ENCODE measurements around the gene LINGO4.

The LINGO4 gene

GRCh38 chr1:151834239-151834638 is 29.0 kb upstream of the LINGO4 start:
- DNase-seq (ENCODE audit: low spot score): no peak

- DNase-seq (ENCODE audit: low spot score): no peak
Observed at GRCh38 chr1:151833172-151833900, 28.1 kb upstream of the LINGO4 start.

GRCh38 chr1:151832318-151832980 is 27.2 kb upstream of the LINGO4 start:
- peak; percentile 80 for DNase-seq (ENCODE audit: low spot score)

- no peak for DNase-seq (ENCODE audit: low spot score)
Observed at GRCh38 chr1:151831605-151832004, 26.4 kb upstream of the LINGO4 start, which contains the start of gene RORC. Gene RORC (minus strand): TSS chr1:151831802. CDS start chr1:151831764, 38 bp downstream.

- no peak for DNase-seq (ENCODE audit: low spot score)
Observed at GRCh38 chr1:151831256-151831591, 26.0 kb upstream of the LINGO4 start.

- no peak for DNase-seq (ENCODE audit: low spot score)
Observed at GRCh38 chr1:151830055-151830454, 24.8 kb upstream of the LINGO4 start.

GRCh38 chr1:151829352-151830046 is 24.3 kb upstream of the LINGO4 start:
- no peak for DNase-seq (ENCODE audit: low spot score)

- peak; percentile 56 for DNase-seq (ENCODE audit: low spot score)
Observed at GRCh38 chr1:151828921-151829320, 23.7 kb upstream of the LINGO4 start.

- no peak for DNase-seq (ENCODE audit: low spot score)
Observed at GRCh38 chr1:151827853-151828252, 22.6 kb upstream of the LINGO4 start.

- DNase-seq (ENCODE audit: low spot score): no peak
Observed at GRCh38 chr1:151825751-151826660, 20.8 kb upstream of the LINGO4 start.

- no peak for DNase-seq (ENCODE audit: low spot score)
Observed at GRCh38 chr1:151825204-151825603, 20.0 kb upstream of the LINGO4 start.

GRCh38 chr1:151823175-151823574 is 18.0 kb upstream of the LINGO4 start:
- no peak for DNase-seq (ENCODE audit: low spot score)

GRCh38 chr1:151822404-151822803 is 17.2 kb upstream of the LINGO4 start:
- DNase-seq (ENCODE audit: low spot score): no peak

GRCh38 chr1:151820940-151821339 is 15.7 kb upstream of the LINGO4 start:
- DNase-seq (ENCODE audit: low spot score): no peak

GRCh38 chr1:151819976-151820623 is 14.9 kb upstream of the LINGO4 start:
- no peak for DNase-seq (ENCODE audit: low spot score)

- DNase-seq (ENCODE audit: low spot score): no peak
Observed at GRCh38 chr1:151819227-151819835, 14.1 kb upstream of the LINGO4 start.

- no peak for DNase-seq (ENCODE audit: low spot score)
Observed at GRCh38 chr1:151817353-151817730, 12.1 kb upstream of the LINGO4 start.

- no peak for DNase-seq (ENCODE audit: low spot score)
Observed at GRCh38 chr1:151816548-151817352, 11.5 kb upstream of the LINGO4 start.

GRCh38 chr1:151815716-151816327 is 10.6 kb upstream of the LINGO4 start:
- DNase-seq (ENCODE audit: low spot score): no peak

All from AG20443 (cell line).